IMR-90 (cell line): ENCODE data around the gene EXOC3L4. TPM values are rescaled to one million over a fixed set of nuclear protein-coding genes. Genes with fewer than 3 reads are reported as not detected.

Source experiments
- ATAC-seq: fragments of 200-7000 bp; cut with Tn5 transposase; 2 replicates; pipeline ENCODE4 v1.9.1; 2020; ENCODE audit warnings: low read depth, mild to moderate bottlenecking, moderate library complexity
- BruUV-seq: library from RNA; stranded (reverse); fragments of 400-500 nt; replicated peaks from 2 replicates; lab custom pipeline; 2021; lab: Mats Ljungman, UMichigan
- CTCF ChIA-PET: fragments of 300-600 bp; formaldehyde crosslinking; extraction: SDS; loops from one replicate; lab custom pipeline; 2021; ENCODE audit warnings: antibody characterized with exemption; lab: Yijun Ruan, JAX
- POLR2A ChIA-PET: fragments of 300-600 bp; sonication (Branson Sonifier 250); formaldehyde crosslinking; loops from one replicate; lab custom pipeline; 2022; ENCODE audit warnings: antibody characterized with exemption; ENCODE audit not compliant: unreplicated experiment; lab: Charles Lee
- DNase-seq: peaks from one replicate; pipeline ENCODE4 v3.0.0; 2013
- H2AFZ ChIP-seq: replicated peaks from 2 replicates; pipeline ENCODE3; 2013; ENCODE audit warnings: low read length, mild to moderate bottlenecking; ENCODE audit not compliant: poor library complexity
- H2AK5ac ChIP-seq: 2 replicates; pipeline ENCODE4 v1.6.1; 2013; ENCODE audit warnings: low read depth, low read length, inconsistent platforms
- H2AK9ac ChIP-seq: replicated peaks from 2 replicates; pipeline ENCODE3; 2013; ENCODE audit warnings: mild to moderate bottlenecking, low read depth, low read length, moderate library complexity; ENCODE audit not compliant: poor library complexity
- H2BK120ac ChIP-seq: 2 replicates; pipeline ENCODE4 v1.6.1; 2013; ENCODE audit warnings: low read depth, low read length, inconsistent platforms
- H2BK15ac ChIP-seq: 3 replicates; pipeline ENCODE4 v1.6.1; 2013; ENCODE audit warnings: low read depth, low read length, inconsistent platforms
- H2BK20ac ChIP-seq: 2 replicates; pipeline ENCODE4 v1.6.1; 2013; ENCODE audit warnings: low read depth, mild to moderate bottlenecking, inconsistent platforms, low read length, moderate library complexity
- H2BK5ac ChIP-seq: 2 replicates; pipeline ENCODE4 v1.6.1; 2013; ENCODE audit warnings: mild to moderate bottlenecking, low read depth, low read length, inconsistent platforms; ENCODE audit not compliant: poor library complexity, severe bottlenecking
- H3K14ac ChIP-seq: replicated peaks from 2 replicates; pipeline ENCODE4 v1.6.1; 2013; ENCODE audit warnings: low read depth, low read length, inconsistent platforms
- H3K18ac ChIP-seq: 2 replicates; pipeline ENCODE4 v1.6.1; 2013; ENCODE audit warnings: low read depth, low read length, control low read depth
- H3K23ac ChIP-seq: 2 replicates; pipeline ENCODE4 v1.6.1; 2013; ENCODE audit warnings: low read depth, low read length, inconsistent platforms
- H3K27ac ChIP-seq: 2 replicates; pipeline ENCODE4 v1.5.1; 2013; ENCODE audit warnings: mild to moderate bottlenecking, control low read depth, low read length; ENCODE audit not compliant: insufficient read depth
- H3K27me3 ChIP-seq: 2 replicates; pipeline ENCODE4 v1.6.1; 2013; ENCODE audit warnings: low read length; ENCODE audit not compliant: control insufficient read depth, insufficient read depth
- H3K36me3 ChIP-seq: 2 replicates; pipeline ENCODE4 v1.6.1; 2013; ENCODE audit warnings: low read length, mixed read lengths; ENCODE audit not compliant: control insufficient read depth, insufficient read depth
- H3K4ac ChIP-seq: 2 replicates; pipeline ENCODE4 v1.6.1; 2013; ENCODE audit warnings: low read depth, low read length, inconsistent platforms
- H3K4me1 ChIP-seq: 2 replicates; pipeline ENCODE4 v1.6.1; 2013; ENCODE audit warnings: low read length, mixed read lengths; ENCODE audit not compliant: control insufficient read depth, insufficient read depth
- H3K4me2 ChIP-seq: 2 replicates; pipeline ENCODE4 v1.6.1; 2013; ENCODE audit warnings: low read depth, mild to moderate bottlenecking, control low read depth, low read length, moderate library complexity
- H3K4me3 ChIP-seq: 2 replicates; pipeline ENCODE4 v1.5.1; 2013; ENCODE audit warnings: low read depth, mild to moderate bottlenecking, control low read depth, low read length, moderate library complexity; ENCODE audit not compliant: insufficient read depth
- H3K56ac ChIP-seq: 2 replicates; pipeline ENCODE4 v1.6.1; 2013; ENCODE audit warnings: low read length, inconsistent platforms; ENCODE audit not compliant: insufficient read depth; ENCODE audit errors: extremely low read depth
- H3K79me1 ChIP-seq, 2 experiments: 2 replicates each; pipeline ENCODE4 v1.6.1; 2013; ENCODE audit warnings: low read length in 2 of 2, inconsistent platforms in 1 of 2, low read depth in 1 of 2
- H3K9ac ChIP-seq: 2 replicates; pipeline ENCODE4 v1.6.1; 2013; ENCODE audit warnings: low read depth, low read length, control low read depth
- H3K9me1 ChIP-seq: 2 replicates; pipeline ENCODE4 v1.6.1; 2013; ENCODE audit warnings: low read length, inconsistent platforms; ENCODE audit not compliant: insufficient read depth
- H3K9me3 ChIP-seq: 2 replicates; pipeline ENCODE4 v1.6.1; 2013; ENCODE audit warnings: low read length; ENCODE audit not compliant: control insufficient read depth, insufficient read depth
- H4K20me1 ChIP-seq: 2 replicates; pipeline ENCODE4 v1.6.1; 2013; ENCODE audit warnings: low read length, inconsistent platforms; ENCODE audit not compliant: insufficient read depth
- H4K5ac ChIP-seq: 2 replicates; pipeline ENCODE4 v1.6.1; 2013; ENCODE audit warnings: mild to moderate bottlenecking, low read depth, low read length, control low read depth
- H4K8ac ChIP-seq, 2 experiments: 2 replicates each; pipeline ENCODE4 v1.6.1; 2013; ENCODE audit warnings: low read depth in 2 of 2, low read length in 2 of 2, control low read depth in 1 of 2, inconsistent platforms in 1 of 2
- H4K91ac ChIP-seq: 2 replicates; pipeline ENCODE4 v1.6.1; 2013; ENCODE audit warnings: low read depth, low read length, inconsistent platforms; ENCODE audit not compliant: insufficient read depth
- CEBPB ChIP-seq: IDR thresholded peaks from 2 replicates; pipeline ENCODE4 v1.6.1; 2012; ENCODE audit warnings: low read depth, low read length, improper control_type of control experiment
- CHD1 ChIP-seq: IDR thresholded peaks from 2 replicates; pipeline ENCODE4 v1.6.1; 2012; ENCODE audit warnings: low read depth, low read length, improper control_type of control experiment
- MAFK ChIP-seq: IDR thresholded peaks from 2 replicates; pipeline ENCODE4 v1.6.1; 2012; ENCODE audit warnings: low read depth, low read length, improper control_type of control experiment
- MAZ ChIP-seq: IDR thresholded peaks from 2 replicates; pipeline ENCODE4 v1.6.1; 2012; ENCODE audit warnings: low read depth, mild to moderate bottlenecking, low read length, improper control_type of control experiment, moderate library complexity, borderline replicate concordance
- NFE2L2 ChIP-seq: fragments of 150-350 bp; IDR thresholded peaks from 2 replicates; pipeline ENCODE4 v1.6.1; 2016; ENCODE audit warnings: low read depth, mild to moderate bottlenecking, low read length
- RCOR1 ChIP-seq: IDR thresholded peaks from 2 replicates; pipeline ENCODE4 v1.6.1; 2012; ENCODE audit warnings: mild to moderate bottlenecking, low read length, improper control_type of control experiment; ENCODE audit not compliant: insufficient replicate concordance
- SMC3 ChIP-seq: fragments of 150-350 bp; IDR thresholded peaks from 2 replicates; pipeline ENCODE4 v1.6.1; 2016; ENCODE audit warnings: low read depth, mild to moderate bottlenecking, antibody characterized with exemption, low read length, moderate library complexity
- WGBS, 2 experiments: methylation state at CpG; one replicate each; pipeline versions ENCODE4 v1.1.5 to v1.1.7; 2013; ENCODE audit warnings: missing lambda C conversion rate in 2 of 2; ENCODE audit not compliant: insufficient read length in 1 of 2; ENCODE audit errors: extremely low coverage in 2 of 2; 5-methylcytosine and 5-hydroxymethylcytosine counted together
- dilution Hi-C: fragments of 300-500 bp; cut with HindIII; formaldehyde crosslinking; loops from one replicate; pipeline ENCODE4 v1.14.3; 2018; ENCODE audit warnings: low sequenced_read_pairs; ENCODE audit not compliant: unreplicated experiment
- in situ Hi-C: fragments of 300-500 bp; cut with MboI; formaldehyde crosslinking; loops from 3 replicates; pipeline ENCODE4 v1.14.3; 2019; ENCODE audit warnings: low sequenced_read_pairs, inconsistent platforms, mixed read lengths
- intact Hi-C: fragments of 100-400 bp; cut with micrococcal nuclease; formaldehyde crosslinking; loops from 2 replicates; pipeline ENCODE4 v1.10.0; 2022
- polyA plus RNA-seq, 3 experiments: library from polyadenylated mRNA; depleted of rRNA; stranded (reverse); fragments of >200 nt; gene quantifications; 2 replicates each; pipeline ENCODE4 v1.2.3, GENCODE V29; 2012; ENCODE audit warnings: low replicate concordance in 1 of 3
- total RNA-seq: library from RNA; depleted of rRNA; stranded (reverse); fragments of >200 nt; gene quantifications from 2 replicates; pipeline ENCODE4 v1.2.3, GENCODE V29; 2012
- TF ChIP-seq, protein P1 (sequence below): fragments of 150-350 bp; IDR thresholded peaks from 2 replicates; pipeline ENCODE4 v1.6.1; 2016; ENCODE audit warnings: low read depth, mild to moderate bottlenecking, low read length, moderate library complexity, borderline replicate concordance
- TF ChIP-seq, protein P2 (sequence below): conservative IDR thresholded peaks from 2 replicates; pipeline ENCODE4 v1.5.1; 2012; ENCODE audit warnings: mild to moderate bottlenecking, low read depth, low read length, improper control_type of control experiment

Gene EXOC3L4
- total and polyA plus RNA-seq, 2 of the 4 experiments (the other 2 are of a cell fraction): not detected

DNA sequence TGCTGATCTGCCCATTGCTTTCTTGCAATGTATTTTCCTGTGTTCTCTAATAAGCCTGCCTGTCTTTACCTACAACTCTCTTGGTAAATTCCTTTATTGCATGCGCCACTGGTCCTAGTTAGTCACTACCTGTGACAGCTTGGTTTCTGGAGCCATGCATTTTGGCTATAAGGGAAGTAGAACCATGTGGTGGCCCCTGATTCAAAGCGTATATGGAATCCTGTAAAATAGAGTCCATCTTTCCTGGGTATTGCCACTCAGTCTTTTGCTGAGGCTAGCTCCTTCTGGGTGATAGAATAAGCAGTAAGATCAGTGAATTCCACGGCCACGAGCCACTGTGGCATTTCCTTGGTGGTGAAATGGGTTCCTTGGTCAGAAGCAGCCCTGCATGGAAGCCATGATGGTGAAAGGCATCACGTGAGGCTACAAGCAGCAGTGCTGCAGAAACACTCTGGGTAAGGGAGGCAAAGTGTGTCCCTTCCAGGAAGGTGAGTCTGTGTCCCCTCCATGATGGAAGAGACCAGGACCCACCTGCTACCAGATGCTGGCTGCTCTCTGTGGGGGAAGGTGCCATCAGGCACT is 48.3 kb downstream of the EXOC3L4 start:
- H3K14ac ChIP-seq: peak overlapping the region; percentile 42
- WGBS, 2 experiments: 100% methylated on average over 3 of the region's 5 CpGs; no CpG with 5 or more reads in 1 of the 2 experiments
- DNase-seq (no peak), ATAC-seq (0 out of 2 replicates have a peak, but pooled peaks have one; percentile 13)
- H3K79me1 ChIP-seq: no peaks in the 10 kb centered on the region
- H3K27ac ChIP-seq: no peak overlapping the region
- H3K4me2 ChIP-seq: no peak overlapping the region
- H2AK9ac ChIP-seq: peak overlapping the region; percentile 5
- peak overlapping the region in 1 of 2 experiments; percentile 80; a peak in 2 of 4 replicates for H4K8ac ChIP-seq
- H4K20me1 ChIP-seq: no peaks in the 10 kb centered on the region
- ChIA-PET CTCF (interaction anchor here (0.9 to 1.5 kb wide), 2 partner anchors 12 to 38 kb away, joined by 3 to 7 read pairs; no protein-coding TSS in a partner anchor), POLR2A (interaction anchor here (0.5 kb wide), 1 partner anchor 42 kb away, joined by 4 read pairs; no protein-coding TSS in a partner anchor)
- H2BK20ac ChIP-seq: peak overlapping the region; percentile 53
- no peak overlapping the region for H3K9ac ChIP-seq
- peak overlapping the region; percentile 33 for H2BK5ac ChIP-seq
- H4K5ac ChIP-seq: peak overlapping the region; percentile 46; the same call in 1 of the 2 replicates
- 0 out of 3 replicates have a peak overlapping the region, but pooled peaks have one; percentile 30 for H2BK15ac ChIP-seq
- no peak overlapping the region for H3K4me3 ChIP-seq
- in situ Hi-C loops: no loop called here
- no peaks in the 10 kb centered on the region for H3K9me3 ChIP-seq
- peak overlapping the region; percentile 56 for H2AFZ ChIP-seq
- no TSS peak for BruUV-seq
- H2BK120ac ChIP-seq: peak overlapping the region; percentile 76
- TF ChIP-seq MAZ (no peak), RCOR1 (no peak), CEBPB (no peak), MAFK (no peak), SMC3 (no peak), CHD1 (no peak), NFE2L2 (no peak)
- TF ChIP-seq, protein P1, sequence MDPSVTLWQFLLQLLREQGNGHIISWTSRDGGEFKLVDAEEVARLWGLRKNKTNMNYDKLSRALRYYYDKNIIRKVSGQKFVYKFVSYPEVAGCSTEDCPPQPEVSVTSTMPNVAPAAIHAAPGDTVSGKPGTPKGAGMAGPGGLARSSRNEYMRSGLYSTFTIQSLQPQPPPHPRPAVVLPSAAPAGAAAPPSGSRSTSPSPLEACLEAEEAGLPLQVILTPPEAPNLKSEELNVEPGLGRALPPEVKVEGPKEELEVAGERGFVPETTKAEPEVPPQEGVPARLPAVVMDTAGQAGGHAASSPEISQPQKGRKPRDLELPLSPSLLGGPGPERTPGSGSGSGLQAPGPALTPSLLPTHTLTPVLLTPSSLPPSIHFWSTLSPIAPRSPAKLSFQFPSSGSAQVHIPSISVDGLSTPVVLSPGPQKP: no peak
- TF ChIP-seq, protein P2, sequence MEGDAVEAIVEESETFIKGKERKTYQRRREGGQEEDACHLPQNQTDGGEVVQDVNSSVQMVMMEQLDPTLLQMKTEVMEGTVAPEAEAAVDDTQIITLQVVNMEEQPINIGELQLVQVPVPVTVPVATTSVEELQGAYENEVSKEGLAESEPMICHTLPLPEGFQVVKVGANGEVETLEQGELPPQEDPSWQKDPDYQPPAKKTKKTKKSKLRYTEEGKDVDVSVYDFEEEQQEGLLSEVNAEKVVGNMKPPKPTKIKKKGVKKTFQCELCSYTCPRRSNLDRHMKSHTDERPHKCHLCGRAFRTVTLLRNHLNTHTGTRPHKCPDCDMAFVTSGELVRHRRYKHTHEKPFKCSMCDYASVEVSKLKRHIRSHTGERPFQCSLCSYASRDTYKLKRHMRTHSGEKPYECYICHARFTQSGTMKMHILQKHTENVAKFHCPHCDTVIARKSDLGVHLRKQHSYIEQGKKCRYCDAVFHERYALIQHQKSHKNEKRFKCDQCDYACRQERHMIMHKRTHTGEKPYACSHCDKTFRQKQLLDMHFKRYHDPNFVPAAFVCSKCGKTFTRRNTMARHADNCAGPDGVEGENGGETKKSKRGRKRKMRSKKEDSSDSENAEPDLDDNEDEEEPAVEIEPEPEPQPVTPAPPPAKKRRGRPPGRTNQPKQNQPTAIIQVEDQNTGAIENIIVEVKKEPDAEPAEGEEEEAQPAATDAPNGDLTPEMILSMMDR: no peak
- dilution Hi-C loops: no loop called here
- peak overlapping the region; percentile 77; the same call in 1 of the 2 replicates for H3K18ac ChIP-seq
- peaks cover 9% of the 10 kb centered on the region for H3K27me3 ChIP-seq
- no peaks in the 10 kb centered on the region for H3K36me3 ChIP-seq
- H3K9me1 ChIP-seq: peaks cover 8% of the 10 kb centered on the region
- peak overlapping the region; percentile 71 for H3K4ac ChIP-seq
- no peak overlapping the region for H3K56ac ChIP-seq
- intact Hi-C loops: loop anchor here (5.0 kb wide), 1 partner anchor 44 kb away; no protein-coding TSS in a partner anchor
- peaks cover 8% of the 10 kb centered on the region for H3K4me1 ChIP-seq
- peak overlapping the region; percentile 66 for H4K91ac ChIP-seq
- peak overlapping the region; percentile 59; the same call in 1 of the 2 replicates for H2AK5ac ChIP-seq
- peak overlapping the region; percentile 55; the same call in 1 of the 2 replicates for H3K23ac ChIP-seq
